COLO829 (cell line): ENCODE data around the gene PTPRE.
A peak's percentile ranks its signal among the peaks of the same experiment; 100 is the strongest.

Experiments used
- DNase-seq: peaks from one replicate; pipeline ENCODE4 v3.0.0; 2012; ENCODE audit warnings: low spot score

Gene PTPRE

DNA sequence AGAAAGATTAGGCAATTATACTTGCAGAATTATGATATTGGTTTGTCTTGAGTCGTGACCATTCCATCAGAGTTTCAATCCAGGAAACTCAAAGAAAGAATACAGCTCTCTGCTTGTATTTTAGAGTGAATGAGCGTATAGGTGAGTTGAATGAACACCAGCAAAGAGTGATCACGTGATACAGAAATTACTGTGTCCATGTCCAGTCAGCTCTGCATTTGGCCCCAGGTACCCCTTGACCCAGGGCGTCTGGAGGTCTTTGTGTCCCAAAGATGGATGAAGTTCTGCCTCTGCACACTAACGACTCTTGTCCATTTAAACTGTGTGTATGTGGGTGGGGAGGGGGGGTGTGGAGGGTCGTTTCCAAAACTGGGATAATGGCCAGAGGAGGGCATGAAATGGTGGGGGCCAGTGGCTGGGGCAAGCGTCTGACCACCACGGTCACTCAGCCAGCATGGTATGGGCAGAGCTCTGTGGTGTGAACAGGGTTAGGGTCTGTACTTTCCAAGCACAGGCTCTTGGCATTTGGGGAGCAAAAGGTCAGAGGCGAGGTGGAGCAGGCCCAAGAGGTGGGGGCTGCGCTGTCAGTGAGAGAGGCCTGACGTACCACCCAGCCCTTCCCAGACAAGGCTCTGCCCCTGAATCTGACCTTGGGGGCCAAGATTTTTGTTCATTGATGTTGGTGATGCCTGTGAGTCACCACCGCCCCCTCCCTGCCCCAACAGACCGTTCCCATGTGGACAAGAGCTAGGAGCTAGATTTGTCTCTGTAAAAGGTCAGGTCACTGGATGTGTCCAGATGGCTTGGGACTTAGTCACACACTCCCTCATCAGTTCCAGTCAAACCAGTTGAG, 1.4 kb downstream of the PTPRE start:
- DNase-seq: peak; percentile 7

DNA sequence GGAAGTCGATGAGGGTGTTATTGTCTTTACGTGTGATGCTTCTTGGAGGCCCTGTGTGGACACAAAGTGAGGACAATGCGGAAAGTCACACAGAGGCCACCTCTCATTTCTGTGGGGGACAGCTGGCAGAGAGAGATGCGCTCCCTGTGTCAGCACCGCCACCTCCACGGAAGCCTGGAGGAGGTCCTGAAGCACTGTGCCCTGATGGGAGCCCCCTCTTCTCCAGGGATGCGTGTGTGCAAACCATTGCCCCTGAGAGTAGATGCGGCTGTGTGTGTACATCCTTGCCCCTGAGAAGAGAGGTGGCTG, 2.0 kb downstream of the PTPRE start:
- no peak for DNase-seq

DNA sequence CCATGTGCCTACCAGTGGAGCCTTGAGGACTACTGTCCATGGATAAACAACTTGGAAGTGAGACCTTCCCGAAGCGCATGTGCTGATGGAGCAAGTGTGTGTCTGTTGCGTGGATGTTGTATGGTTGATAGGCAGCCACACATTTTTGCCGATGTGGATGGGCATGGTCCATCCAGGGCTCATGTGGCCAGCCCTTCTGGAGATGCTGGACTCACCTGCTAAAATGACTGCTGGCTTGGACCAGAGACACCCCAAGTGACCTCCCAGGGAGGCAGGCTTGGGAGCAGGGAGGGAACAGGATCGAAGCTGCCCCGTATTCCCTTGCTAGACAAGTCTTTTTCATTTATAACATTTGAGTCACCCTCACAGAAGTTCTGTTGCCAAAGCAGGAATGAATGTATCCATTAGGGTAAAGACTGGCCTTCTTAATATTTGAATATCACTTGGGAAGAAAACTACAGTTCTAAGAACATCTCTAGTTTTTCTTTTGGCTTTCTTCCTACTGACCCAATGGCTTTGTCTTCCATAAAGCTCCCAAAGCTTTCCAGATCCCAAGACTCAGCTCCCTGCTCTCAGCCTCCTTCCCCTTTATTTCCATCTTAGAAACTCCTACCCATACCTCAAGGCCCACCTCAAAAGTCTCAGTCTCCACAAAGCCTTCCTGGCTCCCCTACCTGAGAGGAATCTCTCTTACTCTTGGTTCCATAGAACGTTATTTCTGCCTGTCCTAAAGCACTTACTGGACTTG, 3.0 kb downstream of the PTPRE start:
- no peak for DNase-seq

DNA sequence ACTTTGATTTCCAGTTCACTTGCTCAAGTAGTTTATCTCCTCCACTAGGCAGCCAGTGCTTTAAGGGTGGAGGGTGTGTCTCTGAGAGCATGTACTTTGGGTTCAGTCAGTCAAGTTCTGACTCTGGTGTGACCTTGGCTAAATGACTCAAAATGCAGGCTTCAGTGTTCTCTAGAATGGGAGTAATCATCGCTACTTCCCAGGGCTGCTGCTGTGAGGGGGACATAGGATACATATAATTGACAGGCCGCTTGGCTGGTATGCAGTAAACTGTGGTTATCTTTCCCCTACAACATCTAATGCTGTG, 3.5 kb downstream of the PTPRE start:
- no peak for DNase-seq

GRCh38 chr10:127911218-127911866, 4.4 kb downstream of the PTPRE start:
- DNase-seq: no peak

DNA sequence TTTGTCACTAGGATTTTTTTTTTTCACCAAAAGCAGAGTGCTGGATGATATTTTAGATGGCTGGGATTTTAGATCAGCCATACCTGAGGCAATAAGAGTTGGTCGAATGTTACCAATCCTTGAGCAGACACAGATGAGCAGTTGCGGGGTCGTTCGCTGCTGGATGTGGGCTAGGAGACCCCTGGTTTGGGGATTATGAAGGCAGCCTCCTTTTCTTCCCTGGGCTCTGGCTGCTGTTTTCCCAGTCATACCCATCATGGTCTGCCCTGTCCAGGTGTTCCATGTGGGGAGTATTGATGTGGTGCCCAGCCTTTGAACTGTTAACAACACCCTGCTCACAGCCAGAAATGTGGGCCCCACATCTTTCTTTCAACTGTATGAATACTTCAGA, 5.0 kb downstream of the PTPRE start:
- DNase-seq: no peak

- DNase-seq: no peak
Measured at GRCh38 chr10:127912607-127913367, 5.9 kb downstream of the PTPRE start.

- DNase-seq: no peak
Measured at GRCh38 chr10:127913368-127913759, 6.5 kb downstream of the PTPRE start.

DNA sequence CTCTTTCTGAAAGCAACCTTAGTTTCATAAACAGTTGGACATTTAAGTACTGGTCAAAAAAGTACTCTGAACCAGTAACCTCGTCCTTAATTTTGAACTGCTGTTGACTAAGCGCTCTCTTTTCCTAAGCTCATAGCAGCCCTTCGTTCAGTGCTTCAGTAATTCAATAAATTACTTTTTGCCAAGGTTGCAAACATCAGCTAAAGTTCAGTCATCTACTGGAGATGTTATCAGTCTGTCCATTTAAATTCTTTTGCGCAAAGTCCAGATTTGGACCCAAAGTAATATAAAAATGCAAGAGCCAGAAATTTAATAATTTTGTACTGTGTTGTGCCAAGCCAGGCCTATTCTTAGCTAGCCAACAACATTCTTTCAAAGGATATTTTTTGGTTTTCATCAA, 8.4 kb downstream of the PTPRE start:
- no peak for DNase-seq

DNA sequence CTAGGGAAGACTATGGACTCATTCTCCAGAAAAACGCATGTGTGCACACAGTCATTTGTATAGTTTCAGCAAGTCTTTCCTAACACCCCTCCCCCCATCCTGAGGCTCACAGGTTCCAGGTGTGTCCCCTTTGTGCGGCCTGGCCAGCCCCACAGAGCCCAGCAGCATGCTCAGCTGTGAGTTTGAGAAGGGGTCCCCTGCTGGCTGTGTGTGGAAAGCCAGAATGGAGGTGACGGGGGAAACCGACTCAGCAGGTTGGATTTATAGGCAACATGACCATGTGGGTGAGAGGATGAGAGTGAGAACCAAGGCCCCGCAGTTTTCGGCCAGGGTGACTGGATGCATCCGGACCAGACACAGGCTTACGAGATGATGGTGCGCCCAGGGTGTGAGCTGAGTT, 9.9 kb downstream of the PTPRE start:
- DNase-seq: no peak

GRCh38 chr10:127918572-127918971, 11.7 kb downstream of the PTPRE start:
- DNase-seq: no peak

DNA sequence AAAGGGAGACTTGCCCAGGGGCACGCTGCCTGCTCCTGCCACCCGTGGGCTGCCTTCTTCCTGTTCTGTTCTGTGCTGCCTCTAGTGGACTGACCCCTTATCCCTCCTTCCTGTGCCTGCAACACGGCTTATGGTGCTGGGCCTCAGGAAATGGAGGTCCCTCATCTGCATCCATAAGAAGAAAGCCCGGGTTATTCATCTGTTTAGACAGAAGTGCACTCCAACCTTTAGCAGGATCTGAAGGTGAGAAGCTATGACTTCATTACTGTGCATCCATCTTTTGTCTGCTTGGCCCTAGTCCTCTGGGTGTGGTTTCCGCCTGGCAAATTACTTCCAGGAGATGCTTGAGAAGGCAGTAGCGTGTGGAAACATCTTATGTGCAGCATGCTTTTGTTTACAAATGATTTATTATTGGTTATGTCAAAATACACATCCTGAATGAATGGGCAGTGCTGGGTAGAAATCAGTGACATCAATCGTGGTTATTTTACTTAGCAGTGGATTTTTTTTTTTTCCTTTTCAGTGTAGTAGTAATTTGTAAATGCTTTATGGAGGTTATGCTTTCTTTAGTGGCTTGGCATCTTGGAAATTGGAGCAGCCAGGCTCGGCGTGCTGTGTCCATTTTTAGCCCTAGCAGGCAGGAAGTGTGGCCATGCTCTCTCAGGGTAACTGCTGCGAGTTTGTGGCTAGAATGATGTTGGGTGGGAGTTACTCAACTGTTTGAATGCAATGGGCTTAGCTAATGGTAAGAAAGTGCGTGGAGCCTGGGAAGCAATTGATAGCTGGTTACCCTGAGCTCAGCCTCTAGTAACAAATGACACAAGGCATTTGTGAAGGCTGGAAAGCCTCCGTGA, 12.7 kb downstream of the PTPRE start:
- DNase-seq: no peak

DNA sequence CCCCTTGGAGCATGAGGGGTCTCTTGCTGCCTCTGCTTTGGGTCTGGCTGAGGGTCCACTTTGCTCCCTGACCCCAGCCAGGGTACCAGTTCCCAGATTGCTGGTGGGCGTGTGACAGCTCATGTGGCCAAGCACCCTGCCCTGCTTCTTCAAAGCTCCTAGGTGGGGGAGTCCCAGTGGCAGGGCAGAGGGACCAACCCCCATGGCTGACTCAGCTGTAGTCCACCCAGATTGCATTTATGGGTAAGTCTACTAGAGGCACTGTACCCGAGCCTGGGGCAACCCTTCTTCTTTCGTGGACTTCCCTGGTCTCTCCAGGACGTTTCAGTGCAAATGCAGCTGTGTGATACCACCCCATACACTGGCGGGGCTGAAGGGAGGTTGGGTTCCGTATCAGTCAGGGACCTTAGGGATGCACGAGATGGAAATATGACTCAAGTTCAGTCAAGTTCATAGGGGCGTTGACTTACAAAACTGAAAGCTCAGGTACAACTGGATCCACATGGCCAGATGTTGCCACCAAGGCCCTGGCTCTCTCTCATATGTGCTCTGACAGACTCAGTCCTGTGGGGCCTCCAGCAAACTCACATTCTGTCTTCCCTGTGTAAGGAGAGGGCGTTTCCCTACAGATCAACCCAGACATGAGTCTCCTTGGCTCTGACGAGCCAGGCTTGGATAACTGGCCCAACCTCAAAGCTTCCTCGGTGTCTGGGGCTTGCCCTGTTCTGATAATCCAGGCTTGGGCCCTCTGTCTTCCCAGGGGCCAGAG, 13.6 kb downstream of the PTPRE start:
- no peak for DNase-seq

- no peak for DNase-seq
Measured at GRCh38 chr10:127921075-127921752, 14.3 kb downstream of the PTPRE start.

GRCh38 chr10:127921753-127922145, 14.8 kb downstream of the PTPRE start:
- DNase-seq: no peak

GRCh38 chr10:127922206-127922605, 15.3 kb downstream of the PTPRE start:
- no peak for DNase-seq

DNA sequence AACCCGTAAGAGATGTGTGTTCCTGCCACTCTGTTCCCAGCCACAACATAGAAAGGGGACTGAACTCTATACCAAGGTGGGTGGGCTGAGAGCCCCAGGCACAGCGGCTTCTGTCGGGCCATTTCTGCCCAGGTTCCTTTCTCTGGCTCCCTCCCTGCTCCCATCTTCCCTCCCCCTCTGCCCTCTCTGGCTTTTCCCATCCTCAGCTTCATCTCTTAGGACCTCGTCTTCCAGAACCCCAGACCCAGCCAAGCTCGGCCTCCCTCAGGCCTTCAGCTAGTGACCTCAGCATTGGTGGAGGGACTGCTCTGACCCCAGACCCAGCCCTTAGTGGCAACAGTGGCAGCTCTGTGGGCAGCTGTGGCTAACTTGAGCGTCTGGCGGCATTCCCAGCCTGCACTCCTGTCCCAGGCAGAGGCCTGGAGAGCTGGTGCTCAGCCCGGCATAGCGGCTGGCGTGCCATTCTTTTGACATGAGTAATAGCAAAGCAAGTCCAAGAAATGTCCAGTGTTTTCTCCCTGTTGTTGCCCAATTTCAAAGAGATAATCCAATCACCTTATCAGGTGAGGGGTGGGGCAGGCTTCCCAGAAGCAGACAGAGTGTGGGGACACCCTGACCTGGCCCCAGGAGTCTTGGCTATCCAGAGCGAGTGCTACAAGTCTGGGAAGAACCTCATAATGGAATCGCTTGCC, 15.9 kb downstream of the PTPRE start:
- DNase-seq: no peak

DNA sequence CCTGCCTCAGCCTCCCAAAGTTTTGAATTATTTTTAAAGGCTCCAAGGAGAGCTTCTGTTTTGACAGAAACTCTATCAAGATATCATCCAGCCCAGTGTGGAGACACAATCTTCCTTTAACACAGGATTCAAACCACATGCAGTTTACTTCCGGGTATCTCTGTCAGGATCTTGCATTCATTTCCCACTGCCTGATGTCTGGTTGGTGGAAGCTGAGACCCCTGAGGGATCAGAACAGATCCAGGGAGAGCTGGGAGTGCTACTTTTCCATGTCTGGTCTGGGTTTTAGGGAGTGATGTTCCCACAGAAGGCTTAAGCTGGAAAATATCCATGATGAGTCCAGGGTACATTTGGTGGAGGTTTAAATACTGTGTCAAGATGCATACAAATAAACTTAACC, 16.7 kb downstream of the PTPRE start:
- no peak for DNase-seq

GRCh38 chr10:127925471-127926207, 18.7 kb downstream of the PTPRE start:
- DNase-seq: no peak
